K562 (cell line): ENCODE results near the gene IGFL1. TPM values are rescaled to one million over a fixed set of nuclear protein-coding genes. Genes with fewer than 3 reads are reported as not detected.
A peak's percentile ranks its signal among the peaks of the same experiment; 100 is the strongest.

Source experiments
- ATAC-seq: fragments of 200-7000 bp; cut with Tn5 transposase; 3 replicates; pipeline ENCODE4 v1.9.1; 2020; ENCODE audit warnings: moderate library complexity
- BruUV-seq: library from RNA; stranded (reverse); fragments of 400-500 nt; replicated peaks from 2 replicates; lab custom pipeline; 2021; lab: Mats Ljungman, UMichigan
- CTCF ChIA-PET: fragments of 300-600 bp; formaldehyde crosslinking; extraction: SDS; loops from one replicate; lab custom pipeline; 2021; ENCODE audit warnings: low intra/inter-chr PET ratio; lab: Yijun Ruan, JAX
- POLR2A ChIA-PET: fragments of 300-600, 350-650 bp; sonication (Branson Sonifier 250); formaldehyde crosslinking; extraction: SDS; loops from one replicate; lab custom pipeline; 2021; ENCODE audit warnings: antibody characterized with exemption, inconsistent platforms; lab: Yijun Ruan, JAX
- DNase-seq, 4 experiments: peaks; one replicate each; pipeline versions ENCODE4 v3.0.0 to v3.0.0-alpha.2; 2011 to 2018; ENCODE audit warnings: low spot score in 3 of 4, mixed read lengths in 3 of 4; ENCODE audit errors: extremely low read depth in 1 of 4
- FAIRE-seq: peaks from 2 replicates; lab custom pipeline; 2011; peaks lifted over from hg19 to GRCh38; lab: Jason Lieb, UNC
- H2AFZ ChIP-seq: 2 replicates; pipeline ENCODE4 v1.6.0; 2011; ENCODE audit warnings: low read depth, low read length, control low read depth, inconsistent platforms
- H3K27ac ChIP-seq: fragments of 200-600 bp; 3 replicates; pipeline ENCODE4 v1.8.0; 2011; ENCODE audit warnings: low read depth, mild to moderate bottlenecking, control low read depth, inconsistent platforms, low read length, moderate library complexity, mixed read lengths; ENCODE audit errors: extremely low read depth
- H3K27me3 ChIP-seq, 2 experiments: fragments of 300-600 bp in 1 of 2; 2 replicates in 1 of 2; 3 replicates in 1 of 2; pipeline versions ENCODE4 v1.6.0 to v1.8.0; 2011; ENCODE audit warnings: inconsistent platforms in 2 of 2, low read length in 2 of 2, mild to moderate bottlenecking in 1 of 2, mixed read lengths in 1 of 2, moderate library complexity in 1 of 2; ENCODE audit not compliant: control insufficient read depth in 2 of 2, insufficient read depth in 2 of 2
- H3K36me3 ChIP-seq: fragments of 300-600 bp; 3 replicates; pipeline ENCODE4 v1.8.0; 2011; ENCODE audit warnings: mild to moderate bottlenecking, low read length, inconsistent platforms; ENCODE audit not compliant: control insufficient read depth, insufficient read depth
- H3K4me1 ChIP-seq, 2 experiments: fragments of 200-600 bp in 1 of 2; replicated peaks in 1 of 2; 2 replicates in 1 of 2; 3 replicates in 1 of 2; pipeline versions ENCODE4 v1.5.1 to v1.8.0; 2011; ENCODE audit warnings: inconsistent platforms in 2 of 2, low read length in 2 of 2, mild to moderate bottlenecking in 1 of 2, mixed read lengths in 1 of 2, moderate library complexity in 1 of 2; ENCODE audit not compliant: control insufficient read depth in 2 of 2, insufficient read depth in 2 of 2
- H3K4me2 ChIP-seq: 2 replicates; pipeline ENCODE4 v1.6.1; 2011; ENCODE audit warnings: low read length, control low read depth, inconsistent platforms, mixed read lengths; ENCODE audit not compliant: insufficient read depth
- H3K4me3 ChIP-seq: fragments of 200-600 bp; sonication (generic), shearing (Covaris generic); 2 replicates; pipeline ENCODE4 v1.5.1; 2016; ENCODE audit warnings: control low read depth, inconsistent platforms
- H3K79me2 ChIP-seq: fragments of 200-600 bp; 3 replicates; pipeline ENCODE4 v1.8.0; 2011; ENCODE audit warnings: low read length, inconsistent platforms; ENCODE audit not compliant: control insufficient read depth, insufficient read depth
- H3K9ac ChIP-seq, 2 experiments: 2 replicates each; pipeline versions ENCODE4 v1.6.0 to v1.6.1; 2011; ENCODE audit warnings: low read depth in 2 of 2, low read length in 2 of 2, control low read depth in 1 of 2, inconsistent platforms in 1 of 2, mild to moderate bottlenecking in 1 of 2, mixed read lengths in 1 of 2; ENCODE audit not compliant: insufficient read depth in 1 of 2
- H3K9me1 ChIP-seq: one replicate; pipeline ENCODE4 v1.6.0; 2011; ENCODE audit warnings: inconsistent platforms, mild to moderate bottlenecking, low read length, moderate library complexity; ENCODE audit not compliant: control insufficient read depth, insufficient read depth
- H3K9me3 ChIP-seq: replicated peaks from 2 replicates; pipeline ENCODE4 v1.5.1; 2011; ENCODE audit warnings: low read depth, low read length, inconsistent platforms; ENCODE audit not compliant: control insufficient read depth, insufficient read depth
- H4K20me1 ChIP-seq: replicated peaks from 2 replicates; pipeline ENCODE4 v1.6.1; 2011; ENCODE audit warnings: low read length, inconsistent platforms, mixed read lengths; ENCODE audit not compliant: control insufficient read depth, insufficient read depth
- CTBP1 ChIP-seq: fragments of 450-650 bp; IDR thresholded peaks from 2 replicates; pipeline ENCODE4 v1.6.1; 2016; ENCODE audit warnings: borderline replicate concordance
- ESRRB ChIP-seq: fragments of 250-450 bp; sonication (Bioruptor Pico); IDR thresholded peaks from 2 replicates; pipeline ENCODE4 v1.5.0; 2020; ENCODE audit warnings: mild to moderate bottlenecking, moderate library complexity, borderline replicate concordance
- FIP1L1 ChIP-seq: fragments of 200-400 bp; formaldehyde crosslinking; IDR thresholded peaks from 2 replicates; pipeline ENCODE4 v1.6.1; 2018; ENCODE audit warnings: mild to moderate bottlenecking, low read depth, low read length; ENCODE audit not compliant: poor library complexity, severe bottlenecking
- HCFC1 ChIP-seq: IDR thresholded peaks from 2 replicates; pipeline ENCODE4 v1.6.1; 2012; ENCODE audit warnings: low read depth, low read length, improper control_type of control experiment
- SMARCA5 ChIP-seq: fragments of 450-650 bp; IDR thresholded peaks from 2 replicates; pipeline ENCODE4 v1.6.1; 2016
- TCF3 ChIP-seq: sonication (generic); formaldehyde crosslinking; IDR thresholded peaks from 2 replicates; pipeline ENCODE4 v1.4.0; 2020; ENCODE audit warnings: mild to moderate bottlenecking, missing genetic modification reagents
- YBX1 ChIP-seq: fragments of 450-650 bp; IDR thresholded peaks from 2 replicates; pipeline ENCODE4 v1.7.1; 2016; ENCODE audit warnings: mild to moderate bottlenecking
- ZBTB26 ChIP-seq: fragments of 450-650 bp; formaldehyde crosslinking; IDR thresholded peaks from 2 replicates; pipeline ENCODE4 v1.4.0; 2022; ENCODE audit warnings: missing genetic modification characterization
- ZFX ChIP-seq: sonication (generic); formaldehyde crosslinking; IDR thresholded peaks from 2 replicates; pipeline ENCODE4 v1.8.0; 2022; ENCODE audit warnings: mild to moderate bottlenecking, missing genetic modification reagents, moderate library complexity
- ZNF143 ChIP-seq: sonication (generic); formaldehyde crosslinking; IDR thresholded peaks from 2 replicates; pipeline ENCODE4 v1.9.0; 2022; ENCODE audit warnings: mild to moderate bottlenecking, missing genetic modification reagents
- ZNF785 ChIP-seq: fragments of 250-450 bp; sonication (Bioruptor Pico); IDR thresholded peaks from 2 replicates; pipeline ENCODE4 v1.4.0; 2020; ENCODE audit warnings: mild to moderate bottlenecking
- WGBS: fragments of 100-300 bp; shearing (Covaris generic); methylation state at CpG from one replicate; pipeline ENCODE4 v1.1.6; 2016; ENCODE audit warnings: low coverage, mixed read lengths; ENCODE audit not compliant: insufficient coverage; ENCODE audit errors: missing lambda C conversion rate; 5-methylcytosine and 5-hydroxymethylcytosine counted together
- in situ Hi-C: fragments of 300-500 bp; cut with MboI; formaldehyde crosslinking; loops from 4 replicates; pipeline ENCODE4 v1.15.0; 2018; ENCODE audit warnings: inconsistent platforms, mixed read lengths
- intact Hi-C: fragments of 100-400 bp; cut with micrococcal nuclease; formaldehyde crosslinking; loops from 2 replicates; pipeline ENCODE4 v1.14.2; 2022
- polyA plus RNA-seq, 8 experiments: library from polyadenylated mRNA; depleted of rRNA in 4 of 8; stranded (reverse) in 5 of 8; unstranded in 3 of 8; fragments of >200 nt; fragmentation: Nextera tagmentation in 2 of 8; fragmentation: Illumina TruSeq in 1 of 8; extraction: Ambion mirVana in 2 of 8; extraction: Trizol in 1 of 8; gene quantifications; 2 replicates each; pipeline versions ENCODE4 v1.2.1 to v1.2.3, GENCODE V29; 2011 to 2014; ENCODE audit warnings: inconsistent platforms in 1 of 8, missing spikeins in 1 of 8
- total RNA-seq, 7 experiments: library from RNA; depleted of rRNA in 6 of 7; stranded (reverse); fragments of >200 nt in 6 of 7; fragmentation: Illumina TruSeq in 2 of 7; extraction: Trizol in 2 of 7; gene quantifications; 2 replicates each; pipeline versions ENCODE4 v1.2.1 to v1.2.3, GENCODE V29; 2011 to 2021; ENCODE audit warnings: low replicate concordance in 1 of 7
- TF ChIP-seq, protein P1 (sequence below): fragments of 250-450 bp; sonication (Bioruptor Pico); IDR thresholded peaks from 2 replicates; pipeline ENCODE4 v1.4.0; 2020
- TF ChIP-seq, protein P2 (sequence below): fragments of 150-350 bp; conservative IDR thresholded peaks from 2 replicates; pipeline ENCODE4 v1.6.1; 2014; ENCODE audit warnings: low read length

The IGFL1 gene
- total and polyA plus RNA-seq, 9 of the 15 experiments (the other 6 are each of a cell fraction or from before 2014, with no cell fraction given): not detected

DNA sequence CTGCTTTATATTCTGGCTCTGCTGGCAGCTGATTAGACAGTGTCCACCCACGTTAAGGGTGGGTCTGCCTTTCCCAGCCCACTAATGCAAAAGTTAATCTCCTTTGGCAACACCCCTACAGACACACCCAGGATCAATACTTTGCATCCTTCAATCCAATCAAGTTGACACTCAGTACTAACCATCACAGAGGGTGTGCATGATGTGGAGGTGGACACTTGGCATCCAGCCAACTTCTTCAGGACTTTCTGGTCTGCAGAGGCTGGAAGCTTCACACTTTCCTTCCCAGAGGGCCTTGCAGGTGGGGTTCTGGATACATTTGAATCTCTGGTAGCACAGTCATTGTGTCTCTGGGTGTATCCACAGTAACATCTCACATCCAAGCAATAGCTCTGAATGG is 18.9 kb upstream of the IGFL1 start:
- H4K20me1 ChIP-seq: no peaks in the 10 kb centered on the region; the same call in 1 of the 2 replicates
- no peak for FAIRE-seq
- TF ChIP-seq, protein P1, sequence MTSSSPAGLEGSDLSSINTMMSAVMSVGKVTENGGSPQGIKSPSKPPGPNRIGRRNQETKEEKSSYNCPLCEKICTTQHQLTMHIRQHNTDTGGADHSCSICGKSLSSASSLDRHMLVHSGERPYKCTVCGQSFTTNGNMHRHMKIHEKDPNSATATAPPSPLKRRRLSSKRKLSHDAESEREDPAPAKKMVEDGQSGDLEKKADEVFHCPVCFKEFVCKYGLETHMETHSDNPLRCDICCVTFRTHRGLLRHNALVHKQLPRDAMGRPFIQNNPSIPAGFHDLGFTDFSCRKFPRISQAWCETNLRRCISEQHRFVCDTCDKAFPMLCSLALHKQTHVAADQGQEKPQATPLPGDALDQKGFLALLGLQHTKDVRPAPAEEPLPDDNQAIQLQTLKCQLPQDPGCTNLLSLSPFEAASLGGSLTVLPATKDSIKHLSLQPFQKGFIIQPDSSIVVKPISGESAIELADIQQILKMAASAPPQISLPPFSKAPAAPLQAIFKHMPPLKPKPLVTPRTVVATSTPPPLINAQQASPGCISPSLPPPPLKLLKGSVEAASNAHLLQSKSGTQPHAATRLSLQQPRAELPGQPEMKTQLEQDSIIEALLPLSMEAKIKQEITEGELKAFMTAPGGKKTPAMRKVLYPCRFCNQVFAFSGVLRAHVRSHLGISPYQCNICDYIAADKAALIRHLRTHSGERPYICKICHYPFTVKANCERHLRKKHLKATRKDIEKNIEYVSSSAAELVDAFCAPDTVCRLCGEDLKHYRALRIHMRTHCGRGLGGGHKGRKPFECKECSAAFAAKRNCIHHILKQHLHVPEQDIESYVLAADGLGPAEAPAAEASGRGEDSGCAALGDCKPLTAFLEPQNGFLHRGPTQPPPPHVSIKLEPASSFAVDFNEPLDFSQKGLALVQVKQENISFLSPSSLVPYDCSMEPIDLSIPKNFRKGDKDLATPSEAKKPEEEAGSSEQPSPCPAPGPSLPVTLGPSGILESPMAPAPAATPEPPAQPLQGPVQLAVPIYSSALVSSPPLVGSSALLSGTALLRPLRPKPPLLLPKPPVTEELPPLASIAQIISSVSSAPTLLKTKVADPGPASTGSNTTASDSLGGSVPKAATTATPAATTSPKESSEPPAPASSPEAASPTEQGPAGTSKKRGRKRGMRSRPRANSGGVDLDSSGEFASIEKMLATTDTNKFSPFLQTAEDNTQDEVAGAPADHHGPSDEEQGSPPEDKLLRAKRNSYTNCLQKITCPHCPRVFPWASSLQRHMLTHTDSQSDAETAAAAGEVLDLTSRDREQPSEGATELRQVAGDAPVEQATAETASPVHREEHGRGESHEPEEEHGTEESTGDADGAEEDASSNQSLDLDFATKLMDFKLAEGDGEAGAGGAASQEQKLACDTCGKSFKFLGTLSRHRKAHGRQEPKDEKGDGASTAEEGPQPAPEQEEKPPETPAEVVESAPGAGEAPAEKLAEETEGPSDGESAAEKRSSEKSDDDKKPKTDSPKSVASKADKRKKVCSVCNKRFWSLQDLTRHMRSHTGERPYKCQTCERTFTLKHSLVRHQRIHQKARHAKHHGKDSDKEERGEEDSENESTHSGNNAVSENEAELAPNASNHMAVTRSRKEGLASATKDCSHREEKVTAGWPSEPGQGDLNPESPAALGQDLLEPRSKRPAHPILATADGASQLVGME (CRISPR knock-in tag): 0 out of 2 replicates have a peak, but pooled peaks have one; percentile 36
- no peak for TF ChIP-seq HCFC1
- no peak for TF ChIP-seq ZNF785 (CRISPR knock-in tag)
- TF ChIP-seq ESRRB (CRISPR knock-in tag): no peak
- TF ChIP-seq TCF3 (CRISPR knock-in tag): peak; percentile 49; the same call in 1 of the 2 replicates
- 0 out of 2 replicates have a peak, but pooled peaks have one; percentile 2 for TF ChIP-seq ZFX (CRISPR knock-in tag)
- TF ChIP-seq CTBP1: no peak
- TF ChIP-seq YBX1: no peak
- no peak for TF ChIP-seq FIP1L1
- no peak for TF ChIP-seq ZBTB26 (CRISPR knock-in tag)
- TF ChIP-seq, protein P2, sequence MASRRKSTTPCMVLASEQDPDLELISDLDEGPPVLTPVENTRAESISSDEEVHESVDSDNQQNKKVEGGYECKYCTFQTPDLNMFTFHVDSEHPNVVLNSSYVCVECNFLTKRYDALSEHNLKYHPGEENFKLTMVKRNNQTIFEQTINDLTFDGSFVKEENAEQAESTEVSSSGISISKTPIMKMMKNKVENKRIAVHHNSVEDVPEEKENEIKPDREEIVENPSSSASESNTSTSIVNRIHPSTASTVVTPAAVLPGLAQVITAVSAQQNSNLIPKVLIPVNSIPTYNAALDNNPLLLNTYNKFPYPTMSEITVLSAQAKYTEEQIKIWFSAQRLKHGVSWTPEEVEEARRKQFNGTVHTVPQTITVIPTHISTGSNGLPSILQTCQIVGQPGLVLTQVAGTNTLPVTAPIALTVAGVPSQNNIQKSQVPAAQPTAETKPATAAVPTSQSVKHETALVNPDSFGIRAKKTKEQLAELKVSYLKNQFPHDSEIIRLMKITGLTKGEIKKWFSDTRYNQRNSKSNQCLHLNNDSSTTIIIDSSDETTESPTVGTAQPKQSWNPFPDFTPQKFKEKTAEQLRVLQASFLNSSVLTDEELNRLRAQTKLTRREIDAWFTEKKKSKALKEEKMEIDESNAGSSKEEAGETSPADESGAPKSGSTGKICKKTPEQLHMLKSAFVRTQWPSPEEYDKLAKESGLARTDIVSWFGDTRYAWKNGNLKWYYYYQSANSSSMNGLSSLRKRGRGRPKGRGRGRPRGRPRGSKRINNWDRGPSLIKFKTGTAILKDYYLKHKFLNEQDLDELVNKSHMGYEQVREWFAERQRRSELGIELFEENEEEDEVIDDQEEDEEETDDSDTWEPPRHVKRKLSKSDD: no peak
- TF ChIP-seq ZNF143 (CRISPR knock-in tag): peak; percentile 43; the same call in 1 of the 2 replicates
- no peak for TF ChIP-seq SMARCA5

More for the DNA sequence above, 18.9 kb upstream of the IGFL1 start:
- H3K9me3 ChIP-seq: no peaks in the 10 kb centered on the region; the same call in 1 of the 2 replicates
- no peak overlapping the region for H3K4me2 ChIP-seq
- CTCF ChIA-PET: no interaction called here
- ATAC-seq (no peak), DNase-seq (peak in 1 of 4 experiments; percentile 34)
- H3K4me3 ChIP-seq: no peak overlapping the region
- H3K4me1 ChIP-seq: peaks cover 0 to 7% of the 10 kb centered on the region in 2 experiments; a peak in 4 of 5 replicates
- no peak overlapping the region for H2AFZ ChIP-seq
- no peak overlapping the region for H3K27ac ChIP-seq
- H3K9me1 ChIP-seq: no peaks in the 10 kb centered on the region
- BruUV-seq: no TSS peak
- H3K9ac ChIP-seq: no peak overlapping the region
- no peaks in the 10 kb centered on the region for H3K36me3 ChIP-seq
- intact Hi-C loops (no loop called here), in situ Hi-C loops (no loop called here)
- WGBS: 0% methylated on average over 1 of the region's 1 CpG
- no peaks in the 10 kb centered on the region for H3K79me2 ChIP-seq
- H3K27me3 ChIP-seq: peaks cover 8 to 24% of the 10 kb centered on the region in 2 experiments; a peak in 4 of 5 replicates
- POLR2A ChIA-PET: interaction anchor here (0.7 kb wide), 1 partner anchor 10 kb away, joined by 3 read pairs; no protein-coding TSS in a partner anchor
